ENCODE measurements around the gene EPS8L3.
"Not testable (repeated sequence)": the region's sequence is repeated elsewhere in the genome, so short reads cannot be mapped to it uniquely, and the experiment has no call there.

Gene EPS8L3

DNA sequence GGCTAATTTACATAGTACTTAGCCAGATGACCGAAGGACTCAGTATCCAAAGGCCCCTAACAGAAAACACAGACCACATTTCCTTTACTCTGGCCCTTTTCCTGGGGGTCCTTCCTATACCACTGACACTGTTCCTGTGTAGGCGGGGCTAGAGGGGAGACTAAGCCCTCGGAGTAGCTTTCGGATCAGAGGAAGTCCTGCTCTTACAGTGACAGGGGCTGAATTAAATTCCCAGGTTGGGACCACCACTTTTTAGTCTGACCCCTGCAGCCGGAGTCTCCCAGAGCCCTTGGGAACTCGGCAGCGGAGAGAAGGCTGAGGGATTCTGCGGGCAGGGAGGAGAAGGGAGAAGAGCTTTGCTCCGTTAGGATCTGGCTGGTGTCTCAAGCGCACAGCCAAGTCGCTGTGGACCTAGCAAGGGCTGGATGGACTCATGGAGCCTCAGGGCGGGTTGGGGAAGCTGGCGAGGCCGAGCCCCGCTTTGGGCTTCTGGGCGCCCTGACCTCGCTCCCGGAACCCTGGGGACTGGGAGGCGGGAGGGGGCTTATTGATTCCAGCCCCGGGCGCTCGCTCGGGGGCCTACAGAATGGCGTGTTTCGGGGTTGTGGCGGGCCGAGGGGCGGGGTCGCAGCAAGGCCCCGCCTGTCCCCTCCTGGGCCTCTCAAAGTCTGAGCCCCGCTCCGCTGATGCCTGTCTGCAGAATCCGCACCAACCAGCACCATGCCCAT is 52.0 kb downstream of the EPS8L3 start, which contains the start of gene GSTM5:
Gene GSTM5 (plus strand): TSS at position 659 of the 728 bp plus-strand sequence. CDS start 62 bp downstream, at position 721.
- not testable (repeated sequence) for H3K4me3 ChIP-seq (ENCODE audit: low read length); H3K27me3 ChIP-seq (ENCODE audit: insufficient read depth, low read length, poor library complexity); H3K4me1 ChIP-seq (ENCODE audit: control insufficient read depth, low read depth, low read length); H3K79me1 ChIP-seq (ENCODE audit: low read length); DNase-seq; H2BK120ac ChIP-seq (ENCODE audit: low read depth, low read length); H4K8ac ChIP-seq (ENCODE audit: low read depth, low read length); H3K4ac ChIP-seq (ENCODE audit: low read depth, low read length); H3K23ac ChIP-seq (ENCODE audit: low read length); H3K27ac ChIP-seq (ENCODE audit: low read depth, low read length); H3K4me2 ChIP-seq (ENCODE audit: low read length); H3K79me2 ChIP-seq (ENCODE audit: control insufficient read depth, insufficient read depth, low read length); H4K5ac ChIP-seq (ENCODE audit: low read length); H2AK5ac ChIP-seq (ENCODE audit: low read length); H2BK15ac ChIP-seq (replicated peaks; ENCODE audit: low read depth); H3K18ac ChIP-seq (ENCODE audit: low read length); H2BK5ac ChIP-seq (ENCODE audit: low read length); H3K36me3 ChIP-seq (ENCODE audit: control insufficient read depth, insufficient read depth, low read length)
- no CpG with 5 or more reads among the region's 33 CpGs for WGBS (ENCODE audit: extremely low coverage, insufficient coverage, low lambda C conversion rate)
- Histone ChIP-seq H3K56ac (ENCODE audit: low read length) (peak within 1 kb of the TSS; percentile 30), H3K9ac (ENCODE audit: low read length) (peak within 1 kb of the TSS; percentile 28)

DNA sequence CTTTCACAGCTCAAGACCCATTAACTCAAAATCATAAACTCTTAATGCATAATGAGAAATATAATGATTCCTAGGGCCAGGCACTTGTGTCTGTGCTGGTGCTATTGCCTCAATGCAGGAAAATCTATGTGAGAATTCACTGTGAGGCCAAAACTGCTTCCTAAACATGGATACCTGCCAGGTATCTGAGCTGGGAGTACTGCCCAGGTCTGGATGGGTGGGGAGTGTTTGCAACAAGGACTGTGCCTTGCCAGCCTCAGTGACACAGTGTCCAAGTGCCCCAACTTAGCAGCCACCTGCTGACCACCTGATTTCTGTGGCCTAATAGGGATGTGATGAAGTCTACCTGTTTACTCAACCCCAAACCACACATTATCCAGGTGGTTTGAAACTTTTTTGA is 53.9 kb downstream of the EPS8L3 start:
- H2BK120ac ChIP-seq (ENCODE audit: low read depth, low read length); H3K56ac ChIP-seq (ENCODE audit: low read length); H4K5ac ChIP-seq (ENCODE audit: low read length); H3K79me1 ChIP-seq (ENCODE audit: low read length); H2BK5ac ChIP-seq (ENCODE audit: low read length); H2BK15ac ChIP-seq (replicated peaks; ENCODE audit: low read depth); H3K18ac ChIP-seq (ENCODE audit: low read length); H3K23ac ChIP-seq (ENCODE audit: low read length); H2AK5ac ChIP-seq (ENCODE audit: low read length); H3K4me3 ChIP-seq (ENCODE audit: low read length); DNase-seq; H3K4me2 ChIP-seq (ENCODE audit: low read length); H3K27ac ChIP-seq (ENCODE audit: low read depth, low read length); H3K27me3 ChIP-seq (ENCODE audit: insufficient read depth, low read length, poor library complexity); H3K36me3 ChIP-seq (ENCODE audit: control insufficient read depth, insufficient read depth, low read length); H3K4me1 ChIP-seq (ENCODE audit: control insufficient read depth, low read depth, low read length); H3K9ac ChIP-seq (ENCODE audit: low read length); H3K79me2 ChIP-seq (ENCODE audit: control insufficient read depth, insufficient read depth, low read length); H3K4ac ChIP-seq (ENCODE audit: low read depth, low read length); H4K8ac ChIP-seq (ENCODE audit: low read depth, low read length): not testable (repeated sequence)

- H3K4me3 ChIP-seq (ENCODE audit: low read length); DNase-seq; H3K23ac ChIP-seq (ENCODE audit: low read length); H4K8ac ChIP-seq (ENCODE audit: low read depth, low read length); H4K5ac ChIP-seq (ENCODE audit: low read length); H3K4me2 ChIP-seq (ENCODE audit: low read length); H3K4me1 ChIP-seq (ENCODE audit: control insufficient read depth, low read depth, low read length); H3K4ac ChIP-seq (ENCODE audit: low read depth, low read length); H3K18ac ChIP-seq (ENCODE audit: low read length); H2BK15ac ChIP-seq (replicated peaks; ENCODE audit: low read depth); H3K56ac ChIP-seq (ENCODE audit: low read length); H3K79me1 ChIP-seq (ENCODE audit: low read length); H3K79me2 ChIP-seq (ENCODE audit: control insufficient read depth, insufficient read depth, low read length); H3K36me3 ChIP-seq (ENCODE audit: control insufficient read depth, insufficient read depth, low read length); H2BK5ac ChIP-seq (ENCODE audit: low read length); H3K27me3 ChIP-seq (ENCODE audit: insufficient read depth, low read length, poor library complexity); H2BK120ac ChIP-seq (ENCODE audit: low read depth, low read length); H3K27ac ChIP-seq (ENCODE audit: low read depth, low read length); H2AK5ac ChIP-seq (ENCODE audit: low read length); H3K9ac ChIP-seq (ENCODE audit: low read length): not testable (repeated sequence)
- no CpG with 5 or more reads among the region's 4 CpGs for WGBS (ENCODE audit: extremely low coverage, insufficient coverage, low lambda C conversion rate)
Observed at GRCh38 chr1:109708949-109709348, 54.8 kb downstream of the EPS8L3 start.

DNA sequence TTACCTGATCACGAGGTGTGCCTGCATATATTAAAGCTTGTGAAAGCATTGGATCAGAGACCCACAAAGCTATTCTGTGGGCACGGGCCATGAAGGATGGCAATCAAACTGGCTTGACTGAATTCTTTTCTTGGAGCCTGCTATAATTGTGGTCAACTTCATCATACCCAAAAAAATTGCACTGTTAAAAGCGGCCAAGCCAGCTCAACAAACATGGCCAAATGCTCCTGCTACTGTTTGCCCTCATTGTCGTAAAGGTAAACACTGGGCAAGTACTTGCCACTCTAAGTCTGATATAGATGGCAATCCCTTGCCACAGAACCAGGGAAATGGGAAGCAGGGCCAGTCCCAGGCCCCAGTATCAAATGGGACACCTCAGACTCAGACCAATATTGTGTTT is 58.3 kb downstream of the EPS8L3 start:
- no peak overlapping the region for H3K4me2 ChIP-seq (ENCODE audit: low read length)
- no peaks in the 10 kb centered on the region for H3K36me3 ChIP-seq (ENCODE audit: control insufficient read depth, insufficient read depth, low read length)
- no peak overlapping the region for H3K18ac ChIP-seq (ENCODE audit: low read length)
- no peaks in the 10 kb centered on the region for H3K79me2 ChIP-seq (ENCODE audit: control insufficient read depth, insufficient read depth, low read length)
- H2BK120ac ChIP-seq (ENCODE audit: low read depth, low read length) = no peak overlapping the region
- WGBS (ENCODE audit: extremely low coverage, insufficient coverage, low lambda C conversion rate) = no CpG with 5 or more reads among the region's 4 CpGs
- no peak overlapping the region for H2AK5ac ChIP-seq (ENCODE audit: low read length)
- DNase-seq = no peak
- H3K56ac ChIP-seq (ENCODE audit: low read length) = no peak overlapping the region
- H3K9ac ChIP-seq (ENCODE audit: low read length) = no peak overlapping the region
- H3K79me1 ChIP-seq (ENCODE audit: low read length) = no peaks in the 10 kb centered on the region
- no peak overlapping the region for H3K27ac ChIP-seq (ENCODE audit: low read depth, low read length)
- H3K27me3 ChIP-seq (ENCODE audit: insufficient read depth, low read length, poor library complexity) = no peaks in the 10 kb centered on the region
- no peak overlapping the region for H4K5ac ChIP-seq (ENCODE audit: low read length)
- H2BK5ac ChIP-seq (ENCODE audit: low read length) = no peak overlapping the region
- H2BK15ac ChIP-seq (replicated peaks; ENCODE audit: low read depth) = no peak overlapping the region
- H4K8ac ChIP-seq (ENCODE audit: low read depth, low read length) = no peak overlapping the region
- H3K4me3 ChIP-seq (ENCODE audit: low read length) = no peak overlapping the region
- H3K4ac ChIP-seq (ENCODE audit: low read depth, low read length) = no peak overlapping the region
- H3K4me1 ChIP-seq (ENCODE audit: control insufficient read depth, low read depth, low read length) = no peaks in the 10 kb centered on the region
- H3K23ac ChIP-seq (ENCODE audit: low read length) = no peak overlapping the region

DNA sequence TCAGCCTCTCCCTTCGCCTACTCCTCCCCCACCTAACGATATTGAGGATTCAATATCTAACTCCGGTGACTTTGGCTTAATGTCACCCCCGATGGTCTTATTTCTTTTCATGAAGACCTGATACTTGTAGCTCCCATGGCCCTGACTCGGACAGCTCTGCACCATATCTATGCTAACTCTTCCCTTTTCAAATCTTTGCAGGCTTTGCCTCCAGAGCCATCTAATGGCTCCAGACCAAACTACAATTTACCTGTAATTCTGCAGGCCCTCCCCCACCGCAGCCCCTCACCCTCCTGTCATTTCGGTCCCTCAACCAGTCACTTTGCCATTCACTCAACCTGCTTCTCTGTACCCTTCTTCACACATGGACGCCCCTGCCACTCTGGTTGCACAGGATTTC is 59.5 kb downstream of the EPS8L3 start:
- no peaks in the 10 kb centered on the region for H3K4me1 ChIP-seq (ENCODE audit: control insufficient read depth, low read depth, low read length)
- no peak for DNase-seq
- H3K18ac ChIP-seq (ENCODE audit: low read length) = no peak overlapping the region
- H3K4me2 ChIP-seq (ENCODE audit: low read length) = no peak overlapping the region
- no peak overlapping the region for H3K23ac ChIP-seq (ENCODE audit: low read length)
- H3K9ac ChIP-seq (ENCODE audit: low read length) = no peak overlapping the region
- H3K36me3 ChIP-seq (ENCODE audit: control insufficient read depth, insufficient read depth, low read length) = no peaks in the 10 kb centered on the region
- H4K5ac ChIP-seq (ENCODE audit: low read length) = no peak overlapping the region
- H3K79me1 ChIP-seq (ENCODE audit: low read length) = no peaks in the 10 kb centered on the region
- no peaks in the 10 kb centered on the region for H3K27me3 ChIP-seq (ENCODE audit: insufficient read depth, low read length, poor library complexity)
- H2BK5ac ChIP-seq (ENCODE audit: low read length) = no peak overlapping the region
- no peak overlapping the region for H3K56ac ChIP-seq (ENCODE audit: low read length)
- H3K79me2 ChIP-seq (ENCODE audit: control insufficient read depth, insufficient read depth, low read length) = no peaks in the 10 kb centered on the region
- H4K8ac ChIP-seq (ENCODE audit: low read depth, low read length) = no peak overlapping the region
- no peak overlapping the region for H3K4ac ChIP-seq (ENCODE audit: low read depth, low read length)
- H3K4me3 ChIP-seq (ENCODE audit: low read length) = no peak overlapping the region
- no peak overlapping the region for H2AK5ac ChIP-seq (ENCODE audit: low read length)
- H3K27ac ChIP-seq (ENCODE audit: low read depth, low read length) = no peak overlapping the region
- H2BK15ac ChIP-seq (replicated peaks; ENCODE audit: low read depth) = no peak overlapping the region
- WGBS (ENCODE audit: extremely low coverage, insufficient coverage, low lambda C conversion rate) = no CpG with 5 or more reads among the region's 8 CpGs
- no peak overlapping the region for H2BK120ac ChIP-seq (ENCODE audit: low read depth, low read length)

GRCh38 chr1:109702940-109703339 is 60.8 kb downstream of the EPS8L3 start:
- H3K23ac ChIP-seq (ENCODE audit: low read length); H3K36me3 ChIP-seq (ENCODE audit: control insufficient read depth, insufficient read depth, low read length); H3K79me1 ChIP-seq (ENCODE audit: low read length); H3K56ac ChIP-seq (ENCODE audit: low read length); H3K4me3 ChIP-seq (ENCODE audit: low read length); H3K27me3 ChIP-seq (ENCODE audit: insufficient read depth, low read length, poor library complexity); H2AK5ac ChIP-seq (ENCODE audit: low read length); H3K4me1 ChIP-seq (ENCODE audit: control insufficient read depth, low read depth, low read length); H4K8ac ChIP-seq (ENCODE audit: low read depth, low read length); DNase-seq; H3K27ac ChIP-seq (ENCODE audit: low read depth, low read length); H3K4ac ChIP-seq (ENCODE audit: low read depth, low read length); H3K79me2 ChIP-seq (ENCODE audit: control insufficient read depth, insufficient read depth, low read length); H4K5ac ChIP-seq (ENCODE audit: low read length); H3K9ac ChIP-seq (ENCODE audit: low read length); H2BK5ac ChIP-seq (ENCODE audit: low read length); H2BK15ac ChIP-seq (replicated peaks; ENCODE audit: low read depth); H2BK120ac ChIP-seq (ENCODE audit: low read depth, low read length); H3K4me2 ChIP-seq (ENCODE audit: low read length); H3K18ac ChIP-seq (ENCODE audit: low read length): not testable (repeated sequence)
- no CpG with 5 or more reads among the region's 3 CpGs for WGBS (ENCODE audit: extremely low coverage, insufficient coverage, low lambda C conversion rate)
